ENCODE data around the gene FAM200C.

- no peak for TF ChIP-seq POLR2AphosphoS5 (IDR thresholded peaks at IDR 0.05)
- TF ChIP-seq, protein P1, sequence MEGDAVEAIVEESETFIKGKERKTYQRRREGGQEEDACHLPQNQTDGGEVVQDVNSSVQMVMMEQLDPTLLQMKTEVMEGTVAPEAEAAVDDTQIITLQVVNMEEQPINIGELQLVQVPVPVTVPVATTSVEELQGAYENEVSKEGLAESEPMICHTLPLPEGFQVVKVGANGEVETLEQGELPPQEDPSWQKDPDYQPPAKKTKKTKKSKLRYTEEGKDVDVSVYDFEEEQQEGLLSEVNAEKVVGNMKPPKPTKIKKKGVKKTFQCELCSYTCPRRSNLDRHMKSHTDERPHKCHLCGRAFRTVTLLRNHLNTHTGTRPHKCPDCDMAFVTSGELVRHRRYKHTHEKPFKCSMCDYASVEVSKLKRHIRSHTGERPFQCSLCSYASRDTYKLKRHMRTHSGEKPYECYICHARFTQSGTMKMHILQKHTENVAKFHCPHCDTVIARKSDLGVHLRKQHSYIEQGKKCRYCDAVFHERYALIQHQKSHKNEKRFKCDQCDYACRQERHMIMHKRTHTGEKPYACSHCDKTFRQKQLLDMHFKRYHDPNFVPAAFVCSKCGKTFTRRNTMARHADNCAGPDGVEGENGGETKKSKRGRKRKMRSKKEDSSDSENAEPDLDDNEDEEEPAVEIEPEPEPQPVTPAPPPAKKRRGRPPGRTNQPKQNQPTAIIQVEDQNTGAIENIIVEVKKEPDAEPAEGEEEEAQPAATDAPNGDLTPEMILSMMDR (IDR thresholded peaks at IDR 0.05): no peak
Observed at GRCh38 chr5:160357861-160358411, 41.9 kb downstream of the FAM200C start.

Measured in sigmoid colon (tissue), 4 donors.